ENCODE measurements around the gene OTP. TPM values are rescaled to one million over a fixed set of nuclear protein-coding genes. Genes with fewer than 3 reads are reported as not detected.

Gene OTP
- total RNA-seq, result not detected in 2 replicates

DNA sequence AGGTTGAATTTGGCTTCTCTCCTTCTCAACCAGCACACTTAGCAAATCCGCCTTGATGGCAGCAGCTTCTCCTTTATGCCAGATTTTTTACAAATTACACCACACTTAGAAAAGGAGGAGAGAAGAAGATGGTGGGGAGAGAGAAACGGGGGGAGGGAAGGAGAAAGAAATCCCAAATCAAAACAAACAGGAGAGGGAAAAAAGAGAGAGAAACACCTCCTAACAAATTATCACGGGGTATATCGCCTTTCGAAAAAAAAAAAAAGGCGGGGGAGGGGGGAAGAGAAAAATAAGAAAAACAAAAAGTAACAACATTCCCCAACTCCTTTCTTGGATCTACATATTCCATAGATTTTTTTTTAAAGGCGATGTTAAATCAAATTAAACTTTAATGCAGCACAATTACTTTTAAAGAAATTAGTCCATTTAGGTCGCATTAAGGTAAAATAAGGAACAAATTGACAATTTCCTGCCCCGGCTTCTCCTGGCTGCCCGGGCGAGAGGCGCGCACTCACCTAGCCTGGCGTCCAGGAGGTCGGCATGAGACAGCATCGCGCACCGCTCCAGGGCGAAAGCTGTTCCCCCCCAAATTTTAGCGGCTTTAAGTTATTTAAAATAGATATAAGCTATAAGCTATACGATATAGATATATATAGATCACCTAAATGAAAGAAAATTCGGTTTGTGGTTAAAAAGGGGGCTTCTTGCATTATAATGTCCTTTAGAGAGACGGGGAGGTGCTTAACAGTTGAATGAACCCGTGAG, at the start of gene OTP:
TSS of gene OTP (minus strand) at position 716 of the 765 bp plus-strand sequence. CDS start at position 552, 164 bp downstream.
- DNase-seq, result no peak

DNA sequence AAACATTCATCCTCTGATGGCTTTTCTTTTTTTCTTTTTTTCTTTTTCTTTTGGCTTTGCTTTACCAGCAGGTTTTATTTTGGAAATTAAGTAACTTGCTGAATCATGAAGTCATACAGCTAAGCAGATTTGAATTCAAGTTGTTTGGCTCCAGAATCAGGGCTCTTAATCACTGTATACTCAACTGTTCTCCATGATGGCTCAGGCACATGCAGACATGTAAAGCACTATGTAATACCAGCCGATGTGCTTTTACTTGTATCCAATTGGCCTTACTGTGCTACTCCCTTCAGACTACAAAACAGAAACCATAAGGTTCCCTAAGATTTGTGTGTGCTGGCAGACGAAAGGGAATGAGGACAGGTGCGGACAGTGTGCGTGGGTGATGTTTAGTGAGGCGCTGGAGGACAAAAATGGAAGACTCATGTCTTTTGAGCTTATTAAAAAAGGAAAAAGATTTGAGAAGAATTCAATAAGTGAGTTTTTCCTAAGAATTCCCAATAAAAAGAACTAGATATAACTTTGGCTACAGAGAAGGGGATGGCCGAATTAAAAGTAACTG, 44.7 kb upstream of the OTP start:
- no peak for DNase-seq

DNA sequence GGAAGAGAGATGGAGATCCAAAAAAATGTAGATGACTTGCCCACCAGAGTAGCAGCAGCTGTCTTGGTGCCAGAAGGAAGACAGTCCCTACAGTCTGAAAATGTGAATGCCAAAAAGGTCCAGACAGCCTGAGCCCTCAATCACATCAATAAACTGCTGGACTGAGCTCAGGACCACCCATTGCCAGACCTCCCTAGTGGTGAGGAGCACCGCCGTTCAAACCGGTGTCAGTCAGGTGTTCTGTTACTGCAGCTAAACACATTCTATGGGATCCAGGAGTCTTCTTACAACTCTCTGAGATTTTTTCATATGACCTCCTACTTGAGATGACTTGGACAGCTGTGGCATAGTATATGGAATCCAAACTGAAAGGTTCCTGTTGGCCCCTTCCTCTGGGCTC, 32.0 kb upstream of the OTP start:
- no peak for DNase-seq

DNA sequence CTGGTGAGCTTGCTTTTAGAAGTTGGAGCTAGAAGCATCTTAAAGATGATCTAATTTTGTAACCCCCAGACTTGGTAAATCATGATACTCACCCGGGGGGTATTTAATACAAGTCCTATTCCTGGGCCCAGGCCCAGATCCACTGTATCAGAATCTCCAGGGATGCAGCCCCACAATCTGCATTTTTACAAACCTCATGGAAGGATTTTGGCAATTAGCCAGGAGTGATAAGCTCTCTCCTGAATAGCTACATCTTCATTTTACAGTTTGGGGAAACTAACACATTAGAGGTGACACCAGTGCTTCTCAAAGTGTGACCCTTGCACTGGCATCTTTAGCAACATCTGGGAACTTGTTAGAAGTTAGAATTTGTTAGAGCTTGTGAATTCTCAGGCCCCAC, 31.2 kb upstream of the OTP start:
- no peak for DNase-seq

DNA sequence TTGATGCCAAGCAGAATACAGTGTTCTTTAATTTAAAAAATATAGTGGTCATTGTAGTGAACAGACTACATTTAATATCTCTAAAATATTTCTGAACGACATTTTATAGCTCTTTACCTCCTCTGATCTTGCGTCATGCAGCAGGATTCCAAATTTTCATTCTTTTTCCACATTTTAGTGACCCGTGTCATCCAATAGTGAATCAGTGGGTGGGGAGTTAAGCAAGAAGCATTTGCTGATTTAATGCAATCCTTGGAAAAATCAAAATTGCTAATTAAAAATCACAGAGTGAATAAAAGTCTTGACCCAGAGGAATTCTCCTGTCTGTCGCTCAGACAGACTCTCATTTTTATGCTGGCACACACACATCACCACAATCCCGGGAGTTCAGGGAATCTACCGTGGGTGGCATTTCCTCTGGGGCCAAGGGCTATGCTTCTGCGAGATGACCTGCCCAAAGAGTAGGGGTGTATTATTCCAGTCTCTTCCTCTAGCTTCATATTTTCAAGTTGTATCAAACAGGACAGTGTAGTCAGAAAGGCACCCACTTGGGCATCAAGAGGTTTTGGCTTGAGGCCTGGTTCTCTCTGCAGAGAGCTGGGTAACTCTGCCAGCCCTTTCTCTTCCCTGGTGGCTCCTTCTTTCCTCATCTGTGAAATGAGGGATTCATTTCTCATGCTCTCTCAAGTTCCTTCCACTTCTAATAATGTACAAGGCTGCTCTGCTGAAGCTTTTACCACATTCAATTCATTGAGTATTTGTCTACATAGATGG, 24.8 kb upstream of the OTP start:
- DNase-seq, result no peak

DNA sequence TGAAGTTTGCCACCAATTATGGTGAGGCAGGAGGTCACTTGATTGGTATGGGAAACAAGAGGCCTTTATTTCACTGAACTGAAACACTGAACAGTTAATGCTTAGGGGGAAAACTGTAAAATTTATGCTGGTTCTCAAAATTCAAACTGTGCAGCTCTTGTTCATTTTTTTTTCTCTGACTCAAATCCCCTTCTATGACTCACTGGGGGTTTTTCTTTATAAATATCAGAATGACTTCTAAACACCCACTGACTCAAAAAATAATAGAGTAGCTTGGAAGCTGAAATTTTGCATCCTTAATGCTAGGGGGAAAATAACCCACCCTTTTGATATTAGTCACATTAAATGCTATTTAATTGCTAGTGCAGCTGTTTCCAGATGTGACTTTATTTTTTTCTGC, 24.1 kb upstream of the OTP start:
- no peak for DNase-seq

DNA sequence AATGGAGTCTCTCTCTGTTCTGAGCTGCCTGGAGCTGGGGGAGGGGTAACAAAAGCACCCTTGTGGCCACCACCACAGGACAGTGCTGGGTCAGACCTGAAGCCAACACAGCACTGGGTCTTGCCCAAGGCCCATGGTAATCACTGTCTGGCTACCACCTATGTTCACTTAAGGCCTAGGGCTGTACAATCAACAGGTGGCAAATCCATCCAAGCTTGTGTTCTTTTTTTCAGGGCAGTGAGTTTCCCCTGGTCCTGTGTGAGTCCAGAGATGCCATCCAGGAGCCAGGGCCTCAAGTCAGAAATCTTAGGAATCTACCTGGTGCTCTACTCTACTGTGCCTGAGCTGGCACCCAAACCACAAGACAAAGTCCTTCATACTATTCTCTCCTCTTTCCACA, 20.1 kb upstream of the OTP start:
- DNase-seq, result no peak

DNA sequence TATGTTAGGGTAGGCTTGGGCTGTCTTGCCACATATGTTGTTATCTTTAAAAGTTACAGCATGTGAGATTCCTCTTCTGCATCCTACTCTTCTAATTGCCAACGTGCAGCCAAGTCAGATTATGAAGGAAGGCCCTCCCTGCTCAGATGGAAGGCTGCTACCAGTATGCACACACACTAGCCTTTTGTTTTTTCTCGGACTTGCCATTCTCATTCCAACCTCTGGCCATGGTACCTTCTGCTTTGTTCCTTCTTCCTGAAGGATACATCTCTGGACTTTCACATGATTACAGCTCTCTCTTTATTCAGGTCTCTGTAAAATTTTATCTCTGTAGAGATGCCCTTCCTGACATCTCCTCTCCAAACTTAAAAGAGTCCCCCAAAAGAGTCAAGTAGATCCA, 12.8 kb upstream of the OTP start:
- no peak for DNase-seq

DNA sequence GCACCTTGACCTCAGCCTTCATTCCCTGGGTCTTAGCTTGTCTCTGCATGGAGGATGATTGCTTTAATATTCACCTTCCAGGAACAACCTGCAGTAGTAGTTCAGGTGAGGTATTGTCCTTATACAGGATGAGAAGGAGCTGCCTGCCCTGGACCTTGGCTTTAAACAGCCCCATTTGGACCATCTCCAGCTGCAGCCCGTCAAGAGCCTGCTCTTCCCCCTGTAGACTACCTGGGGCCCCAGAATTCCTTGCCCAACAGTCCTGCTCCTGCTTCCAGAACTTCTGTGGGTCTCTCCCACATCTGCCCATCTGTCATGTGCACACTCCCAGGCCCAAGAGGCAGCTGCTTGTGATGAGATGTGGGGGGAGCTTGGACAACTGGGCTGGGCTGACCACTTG, 12.2 kb upstream of the OTP start:
- DNase-seq, result no peak

DNA sequence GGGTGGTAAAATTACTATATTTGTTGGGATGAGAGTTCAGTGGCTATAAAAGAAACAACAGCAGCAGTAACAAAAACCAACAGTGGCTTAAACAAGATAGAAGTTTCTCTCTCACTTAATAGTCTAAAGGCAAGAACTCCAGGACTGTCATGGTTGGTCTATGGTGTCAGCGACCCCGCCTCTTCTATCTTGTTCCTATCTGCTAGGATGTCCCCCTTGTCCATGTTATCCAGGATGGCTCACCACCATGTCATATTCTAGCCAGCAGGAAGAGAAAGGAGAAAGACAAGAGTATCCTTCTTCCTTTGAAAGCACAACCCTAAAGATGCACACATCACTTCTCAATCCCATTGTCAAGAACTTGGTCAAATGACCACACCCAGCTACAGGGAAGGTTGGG, 11.3 kb upstream of the OTP start:
- DNase-seq, result no peak

DNA sequence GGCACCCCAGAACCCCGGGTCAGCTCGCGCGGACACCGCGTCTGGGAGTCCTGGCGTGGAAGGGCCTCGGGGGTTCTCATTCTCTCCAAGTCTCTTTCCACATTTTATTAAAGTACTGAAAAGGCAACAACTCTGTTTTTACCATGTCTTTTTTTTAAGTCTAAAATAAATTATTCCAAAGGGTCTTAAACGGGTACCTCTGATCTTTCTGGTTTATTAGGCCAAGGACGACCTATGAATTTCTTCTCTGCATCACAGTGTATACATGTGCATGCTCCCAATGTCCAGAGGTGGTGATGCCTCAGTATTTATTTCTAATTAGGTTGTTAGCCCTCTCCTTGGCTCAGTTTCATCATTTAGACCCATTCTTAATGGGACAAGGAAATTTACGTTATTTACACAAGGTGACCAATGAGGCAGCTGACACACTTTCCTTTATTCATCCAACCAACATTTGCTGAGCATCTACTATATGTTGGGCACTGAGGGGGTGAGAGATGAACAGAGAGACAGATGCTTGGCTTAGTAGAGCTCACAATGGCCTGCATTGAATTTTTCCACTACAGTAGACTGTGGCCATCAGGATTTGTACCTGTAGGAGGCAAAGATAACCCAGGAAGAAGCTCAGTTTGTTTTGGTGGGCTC, 7.6 kb upstream of the OTP start:
- no peak for DNase-seq

DNA sequence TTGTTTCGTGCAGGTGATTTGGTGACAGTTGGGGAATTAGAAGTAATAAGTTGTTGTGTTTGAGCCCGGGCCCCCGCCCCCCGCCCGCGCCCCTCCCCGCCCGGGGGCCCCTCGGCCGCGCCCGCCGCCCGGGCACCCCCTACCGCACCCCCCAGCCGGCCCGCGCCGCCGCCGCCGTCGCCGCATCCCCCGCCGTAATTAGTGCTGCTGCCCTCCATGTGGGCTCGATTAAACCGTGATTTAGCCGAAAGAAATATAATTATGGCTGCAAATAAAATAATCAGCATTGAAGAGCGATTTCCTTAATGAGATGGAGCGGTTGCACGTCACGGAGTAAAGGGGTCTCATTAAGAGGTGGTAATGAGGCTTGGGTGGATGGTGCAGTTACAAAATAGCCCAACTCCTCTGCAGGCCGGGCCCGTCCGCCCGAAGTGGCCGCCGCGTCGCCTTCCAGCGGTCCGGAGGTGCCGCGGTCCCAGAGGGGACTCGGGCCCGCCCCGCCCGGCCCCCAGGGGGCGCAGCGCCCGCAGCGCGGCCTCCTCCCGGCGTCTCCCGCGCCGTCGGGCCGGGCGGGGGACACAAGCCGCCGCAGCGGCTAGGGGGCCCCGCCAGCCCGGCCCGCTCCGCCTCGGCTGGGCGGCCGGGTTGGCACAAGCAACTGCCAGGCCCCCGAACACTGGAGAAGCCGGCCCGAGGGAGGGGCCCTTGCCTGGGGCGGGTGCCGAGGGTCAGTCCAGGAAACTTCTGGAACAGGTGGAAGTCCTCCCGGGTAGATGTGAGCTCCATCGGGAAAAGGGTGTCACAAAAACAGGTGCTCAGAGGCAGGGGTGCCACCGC, 6.9 kb upstream of the OTP start:
- peak; percentile 53 for DNase-seq

DNA sequence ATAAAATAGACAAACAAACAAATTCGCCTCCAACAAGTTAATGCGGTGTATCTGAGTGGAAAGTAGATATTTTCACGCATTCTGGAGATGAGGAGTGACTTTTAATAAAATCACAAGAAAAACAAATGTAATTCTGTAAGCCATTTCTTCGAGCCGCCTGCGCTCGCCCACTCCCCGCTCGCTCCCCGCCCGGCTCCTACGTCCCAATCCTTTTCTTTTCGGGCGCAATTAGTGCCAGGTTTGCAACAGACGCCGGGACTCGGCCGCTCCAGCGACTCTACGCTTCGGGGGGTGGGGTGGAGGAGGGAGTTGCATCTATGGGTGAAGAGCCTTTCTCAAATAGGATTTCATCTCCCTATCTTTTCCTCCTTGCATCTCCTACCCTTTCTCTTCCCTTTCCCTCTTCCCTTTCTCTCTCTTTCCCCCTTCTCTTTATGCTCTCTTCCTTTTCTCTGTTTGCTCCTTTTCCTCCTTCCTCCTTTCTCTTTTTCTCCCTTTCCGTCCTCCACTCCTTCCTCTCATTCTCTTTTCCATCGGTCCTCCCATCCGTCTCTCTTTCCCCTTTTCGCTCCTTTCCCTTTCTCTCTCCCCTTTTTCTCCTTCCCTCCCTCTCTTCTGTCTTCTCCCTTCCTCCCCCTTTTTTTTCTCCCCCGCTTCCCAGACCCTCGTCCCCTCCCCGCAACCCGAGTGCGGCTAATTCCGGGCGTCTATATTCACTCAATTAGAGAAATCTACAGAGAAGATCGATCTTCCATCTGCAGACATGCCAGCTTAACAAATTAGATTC, 6.1 kb upstream of the OTP start:
- DNase-seq, result no peak

DNA sequence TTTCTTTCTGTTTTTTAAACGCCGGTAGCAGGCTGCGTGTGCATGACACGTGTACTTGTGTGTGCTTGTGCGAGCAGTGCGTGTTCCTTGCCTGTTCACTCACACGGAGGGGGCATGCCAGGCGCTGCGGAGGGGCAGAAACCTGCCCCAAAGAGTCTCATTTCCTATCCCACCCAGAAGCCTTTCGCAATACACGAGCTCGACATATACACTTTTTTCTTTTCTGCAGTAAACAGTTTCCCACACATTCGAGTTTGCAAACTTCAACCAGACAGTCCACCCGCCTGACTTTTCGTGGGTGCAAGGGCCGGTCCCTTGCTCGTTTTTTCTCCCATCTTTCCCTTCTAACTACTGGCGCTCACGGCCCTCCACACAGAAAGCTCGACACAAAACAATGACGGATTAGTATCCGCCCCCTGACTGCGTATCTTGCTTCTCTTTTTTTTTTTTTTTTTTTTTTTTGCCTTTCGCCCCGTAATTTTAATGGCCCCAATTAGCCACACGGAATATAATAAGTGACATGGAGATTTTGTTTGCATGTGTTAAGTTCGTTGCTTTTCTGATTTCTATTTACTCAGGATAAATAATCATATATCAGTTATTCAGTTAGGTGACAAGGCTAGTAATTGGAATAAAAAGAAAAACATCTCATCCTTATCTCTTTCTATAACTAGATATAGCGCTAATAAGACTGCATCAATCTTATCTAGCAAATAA, 5.3 kb upstream of the OTP start:
- no peak for DNase-seq

DNA sequence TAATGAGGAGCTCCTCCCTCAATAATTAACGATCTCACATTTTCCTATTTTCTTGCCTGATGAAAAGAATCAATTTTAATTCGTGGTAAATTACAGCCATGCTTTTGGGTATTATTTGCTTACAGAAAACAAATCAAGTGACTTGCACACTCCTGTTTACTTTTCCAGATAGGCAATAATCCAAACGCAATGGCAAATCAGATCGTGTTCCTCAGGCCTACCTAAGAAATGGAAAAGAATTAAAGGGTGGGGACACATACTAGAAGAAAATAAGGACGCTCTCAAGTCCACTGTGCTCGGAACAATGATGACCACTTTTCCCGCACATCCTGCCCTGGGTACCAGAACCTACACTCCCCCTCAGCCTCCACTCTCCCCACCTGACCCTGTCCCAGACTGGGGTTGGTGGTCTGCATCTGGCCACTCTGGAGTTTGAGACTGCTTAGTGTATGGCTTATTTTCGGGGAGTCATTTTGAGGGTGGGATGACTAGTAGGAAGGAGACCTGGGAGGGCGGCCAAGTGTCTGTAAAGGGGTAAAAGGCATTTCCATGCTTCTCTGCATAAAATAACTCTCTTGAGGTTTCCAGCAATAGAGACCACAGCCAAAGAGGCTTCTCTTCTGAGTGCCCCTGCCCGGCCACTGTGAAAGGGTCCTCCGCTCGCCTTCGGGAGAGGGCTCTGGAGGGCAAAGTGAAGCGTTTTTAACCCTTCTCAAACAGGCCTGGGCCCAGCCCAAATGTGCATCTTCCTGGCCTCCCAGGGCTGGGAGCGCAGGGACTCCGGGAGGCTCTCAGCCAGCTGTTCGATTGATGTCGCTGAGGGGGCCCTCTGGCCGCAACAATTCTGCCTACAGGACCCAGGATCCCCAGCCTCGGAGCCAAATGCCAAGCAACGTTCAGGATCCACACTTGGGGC, 4.5 kb upstream of the OTP start:
- DNase-seq, result no peak

DNA sequence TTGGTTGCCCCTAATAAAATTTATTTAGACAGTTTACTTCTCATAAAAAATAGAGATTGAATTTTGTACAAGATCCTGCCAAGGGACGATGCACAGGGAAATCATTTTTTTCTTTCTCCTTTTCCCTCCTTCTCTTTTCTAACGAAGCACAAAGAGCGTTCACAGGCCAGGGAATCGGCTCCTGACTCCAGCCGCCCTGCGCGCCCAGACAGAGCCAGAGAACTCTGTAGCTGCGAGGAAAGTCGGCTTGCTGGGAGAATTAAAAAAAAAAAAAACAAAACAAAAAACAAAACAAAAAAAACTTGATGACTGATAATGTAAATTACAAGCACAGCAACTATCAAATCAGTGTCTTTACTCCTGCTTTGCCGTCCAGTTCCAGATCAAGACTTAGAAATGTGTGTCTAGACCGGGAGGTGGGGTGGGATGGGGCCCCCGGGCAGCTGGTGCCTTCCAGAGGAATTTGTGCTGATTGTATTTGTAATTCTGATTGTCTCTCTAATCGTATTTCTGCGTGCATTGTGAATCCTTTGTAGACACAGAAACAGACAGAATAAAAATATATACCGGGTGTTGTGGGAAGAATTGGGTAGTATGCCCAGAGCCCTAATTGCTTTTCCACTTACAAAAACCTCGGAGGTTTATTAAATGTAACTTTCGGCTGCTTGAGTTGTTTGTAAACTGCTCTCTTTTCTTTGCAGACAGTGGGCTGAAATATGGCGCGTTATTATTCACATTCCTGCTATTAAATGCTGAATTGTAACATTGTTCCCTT, 3.6 kb upstream of the OTP start:
- DNase-seq, result no peak

DNA sequence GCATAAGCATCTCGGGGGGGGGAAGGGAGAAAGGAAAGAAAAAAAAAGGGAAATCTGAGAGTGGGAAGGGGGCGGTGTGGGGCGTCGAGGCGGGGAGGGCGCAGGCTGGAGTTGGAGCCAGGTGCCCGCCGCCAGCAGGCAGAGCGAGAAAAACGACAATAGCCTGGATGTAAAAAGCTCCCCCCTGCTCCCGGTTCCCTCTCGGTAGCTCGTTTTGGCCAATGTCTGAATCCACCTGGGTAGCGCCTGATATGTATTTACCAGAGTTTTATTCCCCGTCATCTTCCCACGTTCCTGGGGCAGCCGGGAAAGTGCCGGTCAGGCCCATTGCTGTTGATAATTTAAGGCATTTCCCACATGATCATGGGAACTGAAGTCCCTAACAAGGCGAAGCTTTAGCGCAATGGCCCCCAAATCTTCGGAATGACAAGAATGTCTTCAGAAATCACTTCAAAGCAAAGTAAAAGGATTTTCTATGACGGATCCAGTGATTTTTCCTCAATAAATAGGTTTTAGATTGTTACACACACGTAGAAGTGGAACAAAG, 3.0 kb upstream of the OTP start:
- no peak for DNase-seq

DNA sequence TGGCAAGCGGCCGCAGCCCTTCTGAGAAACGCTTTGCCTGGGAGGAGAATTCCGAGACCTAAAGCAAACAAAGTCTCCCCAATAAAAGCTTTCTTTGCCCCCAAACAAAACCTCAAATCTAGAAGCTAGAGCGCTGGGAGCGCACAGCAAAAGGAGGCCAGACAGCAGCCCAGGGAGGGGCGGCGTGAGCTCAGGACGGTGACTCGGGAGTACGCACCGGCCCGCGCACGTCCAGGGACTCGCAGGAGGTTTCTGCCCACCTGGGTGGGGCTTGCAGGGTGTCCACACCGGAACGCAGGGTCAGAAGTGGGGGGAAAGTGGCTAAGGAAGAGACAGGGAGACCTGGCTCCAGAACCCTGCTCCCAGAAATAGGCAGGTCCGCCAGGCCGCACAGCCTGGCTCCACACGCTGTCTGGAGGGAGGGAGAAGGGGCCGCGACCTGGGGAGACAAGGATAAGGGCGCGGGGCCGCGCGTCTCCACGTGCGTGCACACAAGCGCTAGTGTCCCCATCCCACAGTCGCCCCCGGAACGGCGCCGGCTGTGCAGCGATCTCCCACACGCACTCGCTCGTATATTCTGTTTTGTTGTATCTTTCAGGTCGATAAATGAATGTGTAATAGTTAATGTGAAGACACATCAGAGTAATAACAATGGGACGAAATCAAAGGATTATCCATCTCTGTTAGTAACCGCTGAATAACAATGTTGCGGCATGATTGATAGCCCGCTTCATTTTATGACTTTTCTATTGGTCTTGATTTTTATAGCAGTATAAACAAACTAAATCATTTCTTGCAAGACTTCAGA, 2.3 kb upstream of the OTP start:
- no peak for DNase-seq
